KOPT-K1 (cell line): ENCODE results near the gene NDUFA11.

Experiments
- H3K27ac ChIP-seq: fragments of 200-600 bp; sonication (generic); 2 replicates; pipeline ENCODE4 v1.5.1; 2016; ENCODE audit warnings: antibody characterized with exemption, mild to moderate bottlenecking, low read depth, low read length; ENCODE audit not compliant: poor library complexity, severe bottlenecking
- H3K36me3 ChIP-seq: fragments of 200-600 bp; sonication (generic); 2 replicates; pipeline ENCODE4 v1.5.1; 2017; ENCODE audit warnings: antibody characterized with exemption, mild to moderate bottlenecking, low read length, moderate library complexity; ENCODE audit not compliant: insufficient read depth
- H3K9me3 ChIP-seq: fragments of 200-600 bp; sonication (generic); 2 replicates; pipeline ENCODE4 v1.5.1; 2017; ENCODE audit warnings: antibody characterized with exemption, low read length, mild to moderate bottlenecking; ENCODE audit not compliant: insufficient read depth, poor library complexity, severe bottlenecking

Gene NDUFA11

GRCh38 chr19:5903624-5904351 lies at the start of gene NDUFA11:
NDUFA11 (minus strand) TSS chr19:5903790; CDS start chr19:5903708, 82 bp downstream.
- Histone ChIP-seq H3K36me3 (peaks cover 18% of the 10 kb centered on the region; the same call in 1 of the 2 replicates), H3K9me3 (no peaks in the 10 kb centered on the region), H3K27ac (peak within 1 kb of the TSS; percentile 87)

DNA sequence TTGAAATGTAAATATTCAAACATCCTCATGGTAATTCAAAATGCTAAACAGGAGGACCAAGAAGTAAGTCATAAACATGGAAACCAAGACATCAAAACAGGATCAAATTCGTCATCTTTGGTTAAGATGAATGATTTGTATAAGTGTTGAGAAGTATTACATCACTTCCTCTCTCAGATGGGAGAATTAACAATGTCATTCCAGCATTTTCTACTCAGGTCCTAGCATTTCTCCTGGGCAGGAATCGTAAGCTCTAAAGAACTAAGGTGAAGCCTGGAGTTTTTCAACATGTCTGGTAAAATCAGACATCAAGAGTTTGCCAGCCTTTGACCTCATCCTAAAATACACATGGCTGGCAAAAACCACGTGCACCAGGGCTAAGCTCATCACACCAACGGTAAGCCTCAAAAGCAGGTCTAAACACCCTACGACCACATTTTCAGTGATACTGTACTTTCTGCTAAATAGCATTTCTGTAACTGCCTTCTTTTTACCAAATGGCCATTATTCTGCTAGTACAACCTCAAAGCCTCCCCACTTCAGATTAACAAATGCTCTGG lies 49.5 kb upstream of the NDUFA11 start:
- no peaks in the 10 kb centered on the region for H3K9me3 ChIP-seq
- peaks cover 28% of the 10 kb centered on the region for H3K36me3 ChIP-seq
- H3K27ac ChIP-seq = peak overlapping the region; percentile 46

GRCh38 chr19:5952193-5953029 lies 48.8 kb upstream of the NDUFA11 start:
- H3K36me3 ChIP-seq = peaks cover 34% of the 10 kb centered on the region
- H3K9me3 ChIP-seq = no peaks in the 10 kb centered on the region
- peak overlapping the region; percentile 46 for H3K27ac ChIP-seq

DNA sequence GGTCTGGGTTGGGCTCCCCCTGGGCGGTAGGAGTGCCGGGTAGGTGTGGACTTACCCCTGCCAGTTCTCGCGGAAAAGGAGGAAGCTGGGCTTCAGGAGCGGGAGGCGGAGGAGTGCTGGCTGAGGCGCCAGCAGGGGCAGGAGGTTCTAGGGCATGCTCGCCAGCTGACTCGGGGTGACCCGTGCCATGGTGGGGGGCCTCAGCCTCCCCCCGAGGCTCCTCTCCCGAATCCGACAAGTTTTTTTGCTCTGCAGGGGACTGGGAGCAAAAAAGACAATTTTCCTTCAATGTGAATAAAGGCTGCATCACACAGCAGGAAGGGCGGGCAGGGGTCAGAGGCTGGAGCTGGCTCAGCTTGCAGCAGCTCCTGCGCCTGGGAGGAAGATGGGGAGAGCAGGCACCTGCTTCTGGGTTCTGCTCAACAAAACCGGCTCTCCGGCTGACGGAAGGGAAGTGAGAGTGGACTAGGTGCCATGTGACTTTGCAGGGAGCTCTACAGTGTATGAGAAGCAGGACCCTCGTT lies 47.8 kb upstream of the NDUFA11 start:
- Histone ChIP-seq H3K9me3 (no peaks in the 10 kb centered on the region), H3K27ac (no peak overlapping the region)

GRCh38 chr19:5950741-5951140 lies 47.2 kb upstream of the NDUFA11 start:
- H3K9me3 ChIP-seq = no peaks in the 10 kb centered on the region
- peaks cover 48% of the 10 kb centered on the region for H3K36me3 ChIP-seq
- H3K27ac ChIP-seq = no peak overlapping the region

More for the DNA sequence above, 47.8 kb upstream of the NDUFA11 start:
- peaks cover 41% of the 10 kb centered on the region for H3K36me3 ChIP-seq

DNA sequence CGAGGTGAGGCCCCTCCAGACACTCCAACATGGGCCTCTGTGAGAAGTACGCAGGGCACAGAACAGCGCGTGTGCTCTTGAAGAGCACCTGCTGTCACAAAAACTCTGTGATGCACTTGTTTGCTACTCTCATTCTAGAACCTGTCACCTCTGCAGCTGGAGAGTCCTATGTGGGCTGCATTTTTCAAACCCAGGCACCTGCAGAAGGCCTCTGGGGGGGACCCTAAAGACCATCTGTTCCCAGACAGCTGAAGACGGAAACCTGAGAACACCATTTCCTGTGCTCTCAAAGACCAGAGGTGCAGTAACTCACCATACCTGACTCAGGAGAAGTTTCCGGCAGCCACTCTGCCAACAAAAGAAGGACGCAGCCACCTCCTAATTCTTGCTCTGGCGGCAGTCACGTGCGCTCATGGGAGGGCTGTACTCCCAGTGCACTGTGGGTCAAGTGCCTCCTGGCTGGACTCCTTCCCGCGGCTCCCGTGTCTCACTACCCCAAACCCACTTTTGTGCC lies 46.3 kb upstream of the NDUFA11 start:
- H3K27ac ChIP-seq = peak overlapping the region; percentile 44

GRCh38 chr19:5948752-5949564 lies 45.4 kb upstream of the NDUFA11 start:
- H3K9me3 ChIP-seq = no peaks in the 10 kb centered on the region
- peak overlapping the region; percentile 44 for H3K27ac ChIP-seq
- H3K36me3 ChIP-seq = peaks cover 65% of the 10 kb centered on the region

More for the DNA sequence above, 46.3 kb upstream of the NDUFA11 start:
- Histone ChIP-seq H3K9me3 (no peaks in the 10 kb centered on the region), H3K36me3 (peaks cover 57% of the 10 kb centered on the region)

GRCh38 chr19:5947435-5947834 lies 43.8 kb upstream of the NDUFA11 start:
- H3K27ac ChIP-seq = no peak overlapping the region
- no peaks in the 10 kb centered on the region for H3K9me3 ChIP-seq
- peaks cover 72% of the 10 kb centered on the region for H3K36me3 ChIP-seq

- peaks cover 87% of the 10 kb centered on the region for H3K36me3 ChIP-seq
- H3K9me3 ChIP-seq = no peaks in the 10 kb centered on the region
- H3K27ac ChIP-seq = no peak overlapping the region
These were observed 40.0 kb upstream of the NDUFA11 start for GRCh38 chr19:5943623-5944022.

- Histone ChIP-seq H3K27ac (no peak overlapping the region), H3K36me3 (peaks cover 89% of the 10 kb centered on the region), H3K9me3 (no peaks in the 10 kb centered on the region)
These were observed 39.5 kb upstream of the NDUFA11 start for GRCh38 chr19:5943045-5943444.

DNA sequence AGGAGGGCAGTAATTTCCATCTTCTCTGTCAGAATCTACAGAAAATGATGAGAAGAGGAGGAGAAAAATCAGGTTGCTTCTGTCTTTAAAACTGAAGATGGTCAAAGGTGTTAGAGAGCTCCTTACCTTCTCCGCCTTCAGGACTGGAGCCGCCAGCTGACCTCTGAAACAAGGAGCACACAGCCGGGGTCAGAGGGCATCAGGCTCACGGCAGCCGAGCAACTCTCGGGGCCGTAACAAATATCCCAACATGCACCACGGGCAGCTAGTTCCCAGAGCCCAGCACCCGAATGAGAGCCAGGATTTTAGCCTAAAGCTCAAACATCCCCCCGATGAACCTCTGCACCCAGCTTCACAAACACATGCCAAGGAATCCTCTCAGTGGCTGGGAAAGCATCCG lies 38.1 kb upstream of the NDUFA11 start:
- Histone ChIP-seq H3K27ac (no peak overlapping the region), H3K36me3 (peaks cover 92% of the 10 kb centered on the region), H3K9me3 (no peaks in the 10 kb centered on the region)

DNA sequence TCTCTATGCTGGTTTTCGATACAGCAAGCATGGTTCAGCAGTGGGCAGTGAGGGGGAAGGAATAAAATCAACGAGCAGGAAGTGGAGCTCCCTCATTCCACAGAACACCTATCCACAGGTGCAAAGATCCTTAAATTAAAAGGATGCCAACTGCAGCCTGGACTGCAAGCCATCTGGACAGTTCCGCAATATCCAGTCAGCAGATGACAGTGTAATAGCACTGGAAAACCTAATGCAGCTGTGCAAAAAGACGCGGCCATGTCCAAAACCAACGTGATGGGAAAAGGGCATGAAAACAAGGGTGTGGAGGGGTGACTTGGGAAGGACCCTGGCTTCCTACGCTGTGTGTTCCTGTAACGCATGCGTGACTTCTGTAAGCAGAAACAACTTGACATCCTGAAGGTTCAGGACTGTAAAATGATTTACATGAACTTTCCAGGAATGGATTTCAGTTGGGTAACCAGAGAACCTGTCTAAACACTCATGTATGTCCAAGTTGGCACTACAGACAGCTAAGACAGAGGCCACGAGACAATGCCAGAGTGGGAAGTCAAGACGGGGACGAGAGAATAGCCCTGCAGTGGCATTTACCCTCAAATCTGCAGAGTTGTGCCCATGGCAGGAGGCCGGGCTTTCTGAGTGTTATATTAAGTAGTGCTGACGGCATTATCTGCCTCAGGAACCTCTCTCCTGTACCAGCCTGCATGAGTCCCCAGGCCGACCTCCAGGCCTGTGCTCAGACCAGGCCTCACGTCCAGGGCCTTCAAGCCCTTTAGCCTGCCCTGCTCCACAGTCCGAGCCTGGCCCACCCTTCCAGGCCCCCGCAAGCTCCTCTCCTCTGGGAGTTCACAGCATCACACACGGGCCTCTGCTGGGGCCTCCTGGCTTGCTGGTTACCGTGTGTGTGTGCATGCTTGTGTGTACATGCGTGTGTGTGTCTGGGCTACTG lies 36.9 kb upstream of the NDUFA11 start:
- Histone ChIP-seq H3K36me3 (peaks cover 92% of the 10 kb centered on the region), H3K27ac (no peak overlapping the region), H3K9me3 (no peaks in the 10 kb centered on the region)

GRCh38 chr19:5937550-5937949 lies 34.0 kb upstream of the NDUFA11 start:
- Histone ChIP-seq H3K9me3 (no peaks in the 10 kb centered on the region), H3K36me3 (peaks cover 88% of the 10 kb centered on the region), H3K27ac (no peak overlapping the region)
